HEK293 (cell line): ENCODE data around the gene TNNC1.

Experiments used
- CTCF ChIA-PET: fragments of 350-600 bp; formaldehyde crosslinking; extraction: SDS; loops from one replicate; lab custom pipeline; 2021; ENCODE audit warnings: antibody characterized with exemption; lab: Yijun Ruan, JAX
- POLR2A ChIA-PET: fragments of 300-600 bp; formaldehyde crosslinking; extraction: SDS; loops from one replicate; lab custom pipeline; 2020; ENCODE audit warnings: antibody characterized with exemption, inconsistent platforms; lab: Yijun Ruan, JAX
- H3K27ac ChIP-seq: fragments of 200-500 bp; sonication (Bioruptor generic); 2 replicates; pipeline ENCODE4 v1.5.1; 2014; ENCODE audit warnings: low read depth, low read length, control low read depth, inconsistent platforms; ENCODE audit errors: extremely low read depth
- H3K36me3 ChIP-seq, 2 experiments: fragments of 200-500 bp in 1 of 2; sonication (Bioruptor generic) in 1 of 2; 1 replicate in 1 of 2; 2 replicates in 1 of 2; pipeline ENCODE4 v1.5.1; 2014 to 2017; ENCODE audit warnings: inconsistent platforms in 2 of 2, low read length in 2 of 2; ENCODE audit not compliant: control insufficient read depth in 2 of 2, insufficient read depth in 1 of 2
- H3K4me1 ChIP-seq: fragments of 200-500 bp; sonication (Bioruptor generic); 2 replicates; pipeline ENCODE4 v1.5.1; 2014; ENCODE audit warnings: mild to moderate bottlenecking, low read length, inconsistent platforms; ENCODE audit not compliant: control insufficient read depth, insufficient read depth
- H3K4me3 ChIP-seq: 2 replicates; pipeline ENCODE4 v1.5.1; 2011; ENCODE audit warnings: low read depth, mild to moderate bottlenecking, control low read depth, low read length, moderate library complexity
- H3K9me3 ChIP-seq: fragments of 200-500 bp; sonication (Bioruptor generic); 2 replicates; pipeline ENCODE4 v1.5.1; 2014; ENCODE audit warnings: low read depth, low read length, inconsistent platforms; ENCODE audit not compliant: control insufficient read depth, insufficient read depth
- BCL6B ChIP-seq: fragments of 450-650 bp; formaldehyde crosslinking; IDR thresholded peaks from 2 replicates; pipeline ENCODE4 v1.5.1; 2017; ENCODE audit warnings: missing biosample characterization, missing genetic modification characterization
- KLF10 ChIP-seq: fragments of 450-650 bp; IDR thresholded peaks from 2 replicates; pipeline ENCODE4 v1.5.1; 2018; ENCODE audit warnings: missing biosample characterization, mild to moderate bottlenecking, missing genetic modification characterization
- SALL2 ChIP-seq: fragments of 450-650 bp; formaldehyde crosslinking; IDR thresholded peaks from 2 replicates; pipeline ENCODE4 v1.5.0; 2017; ENCODE audit warnings: missing biosample characterization, mild to moderate bottlenecking, missing genetic modification characterization, borderline replicate concordance
- SCRT2 ChIP-seq: fragments of 450-650 bp; formaldehyde crosslinking; IDR thresholded peaks from 2 replicates; pipeline ENCODE4 v1.5.1; 2016; ENCODE audit warnings: missing biosample characterization, missing genetic modification characterization
- SP3 ChIP-seq: fragments of 450-650 bp; formaldehyde crosslinking; IDR thresholded peaks from 2 replicates; pipeline ENCODE4 v1.5.1; 2016; ENCODE audit warnings: missing biosample characterization, missing genetic modification characterization
- ZBTB1 ChIP-seq: fragments of 450-650 bp; formaldehyde crosslinking; IDR thresholded peaks from 2 replicates; pipeline ENCODE4 v1.5.1; 2016; ENCODE audit warnings: missing biosample characterization, missing genetic modification characterization
- ZBTB10 ChIP-seq: fragments of 450-650 bp; formaldehyde crosslinking; IDR thresholded peaks from 2 replicates; pipeline ENCODE4 v1.5.1; 2016; ENCODE audit warnings: missing biosample characterization, missing genetic modification characterization
- ZBTB26 ChIP-seq: fragments of 450-650 bp; formaldehyde crosslinking; optimal IDR thresholded peaks from 2 replicates; pipeline ENCODE3; 2016; ENCODE audit warnings: missing biosample characterization, mild to moderate bottlenecking, missing genetic modification characterization
- ZBTB48 ChIP-seq: fragments of 450-650 bp; formaldehyde crosslinking; IDR thresholded peaks from 2 replicates; pipeline ENCODE4 v1.5.1; 2016; ENCODE audit warnings: missing biosample characterization, missing genetic modification characterization
- ZBTB49 ChIP-seq: fragments of 450-650 bp; formaldehyde crosslinking; IDR thresholded peaks from 2 replicates; pipeline ENCODE4 v1.5.1; 2016; ENCODE audit warnings: missing biosample characterization, missing genetic modification characterization, low read depth
- ZNF121 ChIP-seq: fragments of 450-650 bp; formaldehyde crosslinking; IDR thresholded peaks from 2 replicates; pipeline ENCODE4 v1.5.1; 2016; ENCODE audit warnings: missing biosample characterization, missing genetic modification characterization
- ZNF133 ChIP-seq: fragments of 450-650 bp; formaldehyde crosslinking; IDR thresholded peaks from 2 replicates; pipeline ENCODE4 v1.5.1; 2016; ENCODE audit warnings: missing biosample characterization, missing genetic modification characterization
- ZNF169 ChIP-seq: fragments of 450-650 bp; formaldehyde crosslinking; IDR thresholded peaks from 2 replicates; pipeline ENCODE4 v1.5.1; 2016; ENCODE audit warnings: missing biosample characterization, missing genetic modification characterization
- ZNF248 ChIP-seq: fragments of 450-650 bp; formaldehyde crosslinking; IDR thresholded peaks from 2 replicates; pipeline ENCODE4 v1.5.1; 2017; ENCODE audit warnings: missing biosample characterization, missing genetic modification characterization
- ZNF311 ChIP-seq: fragments of 450-650 bp; formaldehyde crosslinking; IDR thresholded peaks from 2 replicates; pipeline ENCODE4 v1.5.1; 2017; ENCODE audit warnings: missing biosample characterization, missing genetic modification characterization, borderline replicate concordance
- ZNF398 ChIP-seq: fragments of 450-650 bp; formaldehyde crosslinking; IDR thresholded peaks from 2 replicates; pipeline ENCODE4 v1.5.1; 2017; ENCODE audit warnings: missing biosample characterization, missing genetic modification characterization
- ZNF433 ChIP-seq: fragments of 450-650 bp; formaldehyde crosslinking; IDR thresholded peaks from 2 replicates; pipeline ENCODE4 v1.5.1; 2016; ENCODE audit warnings: missing biosample characterization, missing genetic modification characterization, low read depth
- ZNF48 ChIP-seq: fragments of 450-650 bp; formaldehyde crosslinking; IDR thresholded peaks from 2 replicates; pipeline ENCODE4 v1.5.1; 2016; ENCODE audit warnings: missing biosample characterization, missing genetic modification characterization
- ZNF530 ChIP-seq: fragments of 450-650 bp; formaldehyde crosslinking; IDR thresholded peaks from 2 replicates; pipeline ENCODE4 v1.5.1; 2016; ENCODE audit warnings: low read depth, missing biosample characterization, missing genetic modification characterization
- ZNF548 ChIP-seq: fragments of 450-650 bp; formaldehyde crosslinking; IDR thresholded peaks from 2 replicates; pipeline ENCODE4 v1.5.1; 2016; ENCODE audit warnings: missing biosample characterization, missing genetic modification characterization
- ZNF747 ChIP-seq: fragments of 450-650 bp; formaldehyde crosslinking; IDR thresholded peaks from 2 replicates; pipeline ENCODE4 v1.5.1; 2016; ENCODE audit warnings: missing biosample characterization, missing genetic modification characterization
- ZNF768 ChIP-seq: fragments of 450-650 bp; formaldehyde crosslinking; IDR thresholded peaks from 2 replicates; pipeline ENCODE4 v1.5.1; 2018; ENCODE audit warnings: missing biosample characterization, mild to moderate bottlenecking, missing genetic modification characterization
- ZNF791 ChIP-seq: fragments of 450-650 bp; formaldehyde crosslinking; IDR thresholded peaks from 2 replicates; pipeline ENCODE4 v1.5.1; 2016; ENCODE audit warnings: missing biosample characterization, missing genetic modification characterization

Gene TNNC1

GRCh38 chr3:52429779-52430415 lies 23.9 kb downstream of the TNNC1 start:
- TF ChIP-seq ZNF768 (tag by site-specific recombination) (no peak), ZNF311 (tag by site-specific recombination) (no peak), SP3 (tag by site-specific recombination) (no peak), ZBTB49 (tag by site-specific recombination) (no peak), ZBTB48 (tag by site-specific recombination) (no peak), ZNF791 (tag by site-specific recombination) (no peak), SALL2 (tag by site-specific recombination) (no peak), KLF10 (no peak), ZNF133 (tag by site-specific recombination) (no peak), ZNF530 (tag by site-specific recombination) (no peak)
- no peak overlapping the region for H3K4me3 ChIP-seq
- H3K9me3 ChIP-seq = no peaks in the 10 kb centered on the region
- no peaks in the 10 kb centered on the region for H3K36me3 ChIP-seq
- H3K27ac ChIP-seq = no peak overlapping the region
- ChIA-PET CTCF (interaction anchor here (1.8 to 7.4 kb wide), 4 partner anchors 17 to 28 kb away, joined by 3 to 97 read pairs (median 38); partner anchors contain the start of gene SEMA3G), POLR2A (no interaction called here)
- H3K4me1 ChIP-seq = no peaks in the 10 kb centered on the region

- no peaks in the 10 kb centered on the region for H3K4me1 ChIP-seq
- ChIA-PET CTCF (interaction anchor here (1.0 to 5.3 kb wide), 8 partner anchors 10 to 114 kb away, joined by 3 to 97 read pairs (median 5); partner anchors contain the start of gene SEMA3G), POLR2A (no interaction called here)
- TF ChIP-seq ZBTB1 (tag by site-specific recombination) = no peak
- TF ChIP-seq ZBTB26 (tag by site-specific recombination) = no peak
- no peak for TF ChIP-seq ZNF121 (tag by site-specific recombination)
- TF ChIP-seq ZNF747 (tag by site-specific recombination) = no peak
- TF ChIP-seq ZNF398 (tag by site-specific recombination) = no peak
- TF ChIP-seq ZNF433 (tag by site-specific recombination) = no peak
- no peak for TF ChIP-seq ZNF169 (tag by site-specific recombination)
- no peak for TF ChIP-seq SCRT2
- TF ChIP-seq BCL6B (tag by site-specific recombination) = no peak
- no peak for TF ChIP-seq ZNF48 (tag by site-specific recombination)
- no peak for TF ChIP-seq ZNF548 (tag by site-specific recombination)
- TF ChIP-seq ZNF133 (tag by site-specific recombination) = no peak
- no peak for TF ChIP-seq ZNF248 (tag by site-specific recombination)
- TF ChIP-seq ZBTB10 = no peak
- H3K36me3 ChIP-seq = no peaks in the 10 kb centered on the region
- H3K27ac ChIP-seq = no peak overlapping the region
- no peaks in the 10 kb centered on the region for H3K9me3 ChIP-seq
- H3K4me3 ChIP-seq = no peak overlapping the region
Measured at GRCh38 chr3:52429031-52429430, 24.8 kb downstream of the TNNC1 start.
